Effector CD4-positive, alpha-beta T cell (primary cell): Measurements from ENCODE around the gene CSH2.
A peak's percentile ranks its signal among the peaks of the same experiment; 100 is the strongest.
"Not testable (repeated sequence)": the region's sequence is repeated elsewhere in the genome, so short reads cannot be mapped to it uniquely, and the experiment has no call there.

ENCODE experiments used
- DNase-seq: peaks from one replicate; pipeline ENCODE4 v3.0.0-alpha.2; 2020

CSH2 gene

DNA sequence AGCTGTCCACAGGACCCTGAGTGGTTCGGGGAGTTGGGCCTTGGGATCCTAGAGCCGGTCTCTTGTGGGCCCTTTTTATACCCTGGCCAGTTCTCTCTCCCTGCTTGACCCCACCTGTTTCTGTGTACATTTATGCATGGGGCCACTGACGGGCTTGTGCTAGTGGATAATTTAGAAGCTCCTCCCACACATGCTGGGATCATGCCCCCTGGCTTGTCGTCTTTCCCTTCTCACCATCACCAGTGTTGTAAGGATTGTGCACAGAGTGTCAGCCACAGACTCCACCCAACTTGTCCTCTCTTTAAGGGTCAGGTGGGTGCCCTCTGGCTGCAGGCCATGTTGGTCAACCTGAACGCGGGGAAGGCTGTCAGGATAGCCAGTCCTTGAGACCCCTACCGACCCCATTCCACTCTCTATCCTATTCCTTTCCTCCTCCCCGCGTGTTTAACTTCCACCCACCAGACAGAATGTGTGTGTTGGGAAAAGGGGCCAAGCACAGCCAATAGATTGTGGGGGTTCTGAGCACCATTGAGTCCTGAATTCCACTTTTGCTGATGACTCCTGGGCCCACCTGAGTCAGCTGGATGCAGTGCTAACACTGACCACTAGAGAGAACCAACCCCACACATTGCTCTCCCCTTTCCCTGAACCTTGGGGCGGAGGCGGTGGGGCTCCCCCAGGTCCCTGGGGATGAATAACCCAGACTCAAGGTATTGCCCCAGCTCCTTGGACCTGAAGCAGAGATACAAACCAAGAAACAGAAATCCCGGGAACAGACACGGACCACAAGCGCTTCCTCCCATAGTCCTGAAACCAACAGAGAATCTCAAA is 23.3 kb upstream of the CSH2 start, which contains the start of gene CSH1:
TSS of gene CSH1 (minus strand) at position 51 of the 831 bp plus-strand sequence. CDS start 63 bp downstream, outside the sequence.
- DNase-seq: not testable (repeated sequence)

DNA sequence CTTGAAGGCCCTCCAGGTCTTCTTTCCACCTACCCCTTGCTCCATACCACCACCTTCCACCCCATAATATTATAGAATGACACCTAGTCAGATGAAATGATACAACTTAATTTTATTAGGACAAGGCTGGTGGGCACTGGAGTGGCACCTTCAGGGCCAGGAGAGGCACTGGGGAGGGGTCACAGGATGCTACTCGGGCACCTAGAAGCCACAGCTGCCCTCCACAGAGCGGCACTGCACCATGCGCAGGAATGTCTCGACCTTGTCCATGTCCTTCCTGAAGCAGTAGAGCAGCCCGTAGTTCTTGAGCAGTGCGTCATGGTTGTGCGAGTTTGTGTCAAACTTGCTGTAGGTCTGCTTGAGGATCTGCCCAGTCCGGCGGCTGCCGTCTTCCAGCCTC is 21.3 kb upstream of the CSH2 start:
- DNase-seq: not testable (repeated sequence)

DNA sequence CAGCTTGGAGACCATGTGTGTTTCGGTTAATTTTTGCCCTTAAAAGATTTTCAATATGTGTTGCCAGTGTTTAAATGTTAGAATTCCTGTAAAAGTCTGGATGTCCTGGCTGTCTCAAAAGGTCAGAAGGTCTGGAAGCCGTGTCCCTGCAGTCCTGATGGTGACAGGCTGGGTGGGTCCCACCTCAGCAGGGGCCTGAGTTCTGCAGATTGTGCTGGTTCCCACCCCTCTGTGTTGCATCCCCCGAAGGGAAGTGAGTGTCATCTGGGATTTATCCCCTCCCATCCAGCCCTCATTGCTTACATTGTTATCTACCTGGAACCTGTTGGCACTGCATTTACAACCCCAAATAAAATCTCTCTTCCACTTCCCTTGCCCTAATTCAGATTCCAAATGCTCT is 20.5 kb upstream of the CSH2 start:
- not testable (repeated sequence) for DNase-seq

DNA sequence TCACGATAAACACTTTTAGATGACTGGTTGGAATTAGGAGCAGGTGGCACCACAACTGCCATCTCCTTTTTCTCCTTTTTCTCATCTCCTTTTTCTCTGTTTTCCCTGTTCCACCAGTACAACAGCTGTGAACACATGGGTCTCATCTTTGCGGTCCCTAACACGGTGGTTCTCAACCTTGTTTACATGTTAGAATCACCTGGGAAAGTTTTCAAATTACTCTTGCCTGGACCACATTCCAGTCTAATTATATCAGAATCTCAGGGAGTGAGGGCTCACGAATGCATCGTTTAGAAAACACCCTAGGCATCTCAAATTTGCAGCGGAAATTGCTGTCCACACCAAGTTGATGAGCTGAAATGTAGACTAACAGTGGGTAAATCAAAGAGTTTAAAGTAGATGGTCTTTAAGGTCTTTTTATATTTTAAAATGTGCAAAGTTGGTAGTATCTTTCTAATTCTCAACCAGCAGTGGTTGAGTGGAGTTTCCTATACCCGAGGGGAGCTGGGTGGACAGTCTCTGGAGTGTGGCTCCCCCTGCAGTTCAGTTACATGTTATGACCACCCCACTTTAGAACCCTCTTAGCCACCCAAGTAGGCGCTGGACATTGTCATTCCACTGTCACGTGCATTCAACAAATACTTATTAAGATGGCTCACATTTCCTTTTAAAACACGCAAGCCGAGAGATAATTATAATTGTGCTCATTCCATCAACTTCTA is 19.0 kb upstream of the CSH2 start:
- DNase-seq: not testable (repeated sequence)

DNA sequence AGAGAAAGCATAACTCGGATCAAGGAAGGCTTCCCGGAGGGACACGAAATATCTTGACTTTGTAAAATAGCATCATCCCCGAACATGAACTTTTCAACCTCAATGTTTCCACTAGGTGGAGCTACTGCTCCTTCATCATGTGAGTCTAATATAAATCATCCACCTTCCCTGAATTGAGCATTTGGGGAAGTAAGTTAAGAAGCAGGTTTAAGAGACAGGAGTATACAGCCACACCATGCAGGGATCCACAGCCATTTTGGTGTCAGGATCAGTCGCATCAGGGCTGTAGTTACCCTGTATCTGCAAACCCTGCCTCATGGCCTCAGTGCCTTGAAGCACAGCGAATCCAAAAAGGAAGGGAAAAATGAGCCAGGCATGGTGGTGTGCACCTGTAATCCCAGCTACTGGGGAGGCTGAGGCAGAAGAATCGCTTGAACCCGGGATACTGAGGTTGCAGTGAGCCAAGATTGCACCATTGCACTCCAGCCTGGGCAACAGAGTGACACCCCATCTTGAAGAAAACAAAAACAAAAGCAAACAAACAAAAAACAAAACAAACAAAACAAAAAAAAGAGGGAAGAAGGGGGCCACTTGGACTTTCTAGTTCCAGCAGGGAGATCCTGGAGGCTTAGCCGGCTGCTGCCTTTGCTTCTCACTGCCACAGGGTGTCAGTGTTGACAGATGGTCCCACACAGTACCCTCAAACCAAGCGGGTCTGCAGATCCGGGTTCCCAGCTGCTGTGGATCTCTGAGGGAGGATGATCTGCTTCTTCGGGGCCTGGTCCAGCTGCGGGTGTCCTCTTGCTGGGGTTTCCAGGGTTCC is 15.8 kb upstream of the CSH2 start:
- DNase-seq: not testable (repeated sequence)

DNA sequence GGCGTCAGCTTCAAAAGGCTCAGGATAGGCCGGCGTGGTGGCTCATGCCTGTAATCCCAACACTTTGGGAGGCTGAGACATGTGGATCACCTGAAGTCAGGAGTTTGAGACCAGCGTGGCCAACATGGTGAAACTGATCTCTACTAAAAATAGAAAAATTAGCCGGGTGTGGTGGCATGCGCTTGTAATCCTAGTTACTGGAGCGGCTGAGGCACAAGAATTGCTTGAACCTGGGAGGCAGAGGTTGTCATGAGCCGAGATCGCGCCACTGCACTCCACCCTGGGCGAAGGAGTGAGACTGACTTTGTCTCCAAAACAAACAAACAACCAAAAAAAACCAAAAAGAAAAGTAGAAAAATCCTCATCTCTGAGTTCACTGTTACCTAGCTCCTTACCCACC is 11.6 kb upstream of the CSH2 start:
- DNase-seq: not testable (repeated sequence)

DNA sequence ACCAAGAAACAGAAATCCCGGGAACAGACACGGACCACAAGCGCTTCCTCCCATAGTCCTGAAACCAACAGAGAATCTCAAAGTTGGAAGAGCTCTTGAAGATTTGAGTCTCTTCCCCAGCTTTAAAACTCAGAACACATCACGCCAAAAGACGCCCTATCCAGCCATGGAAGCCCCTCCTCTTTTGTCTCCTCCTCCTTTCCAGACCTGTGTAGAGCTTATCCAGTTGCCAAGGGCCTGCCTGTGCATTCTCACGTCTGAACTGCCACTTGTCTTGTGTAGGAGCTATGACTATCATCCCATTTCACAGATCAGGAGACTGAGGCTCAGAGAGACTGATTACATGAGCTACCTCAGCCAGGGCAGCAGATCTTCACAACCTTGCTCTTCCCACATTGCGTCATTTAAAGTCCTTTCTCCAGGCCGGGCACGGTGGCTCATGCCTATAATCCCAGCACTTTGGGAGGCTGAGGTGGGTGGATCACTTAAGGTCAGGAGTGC is 9.2 kb upstream of the CSH2 start:
- DNase-seq: not testable (repeated sequence)

DNA sequence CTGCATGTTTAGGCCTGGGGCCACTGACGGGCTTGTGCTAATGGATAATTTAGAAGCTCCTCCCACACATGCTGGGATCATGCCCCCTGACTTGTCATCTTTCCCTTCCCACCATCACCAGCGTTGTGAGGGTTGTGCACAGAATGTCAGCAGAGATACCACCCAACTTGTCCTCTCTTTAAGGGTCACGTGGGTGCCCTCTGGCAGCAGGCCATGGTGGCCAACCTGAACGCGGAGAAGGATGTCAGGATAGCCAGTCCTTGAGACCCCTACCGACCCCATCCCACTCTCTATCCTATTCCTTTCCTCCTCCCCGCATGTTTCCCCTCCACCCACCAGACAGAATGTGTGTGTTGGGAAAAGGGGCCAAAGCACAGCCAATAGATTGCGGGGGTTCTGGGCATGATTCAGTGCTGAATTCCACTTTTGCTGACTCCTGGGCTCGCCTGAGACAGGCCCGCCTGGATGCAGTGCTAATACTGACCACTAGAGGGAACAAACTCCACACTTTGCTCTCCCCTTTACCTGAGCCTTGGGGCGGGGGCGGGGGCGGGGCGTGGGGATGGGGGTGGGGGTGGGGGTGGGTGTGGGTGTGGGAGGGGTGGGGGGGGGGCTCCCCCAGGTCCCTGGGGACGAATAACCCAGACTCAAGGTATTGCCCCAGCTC is 8.6 kb upstream of the CSH2 start, which contains the start of gene GH2:
TSS of gene GH2 (minus strand) at position 10 of the 667 bp plus-strand sequence. CDS start 143 bp downstream, outside the sequence.
- peak; percentile 47 for DNase-seq

DNA sequence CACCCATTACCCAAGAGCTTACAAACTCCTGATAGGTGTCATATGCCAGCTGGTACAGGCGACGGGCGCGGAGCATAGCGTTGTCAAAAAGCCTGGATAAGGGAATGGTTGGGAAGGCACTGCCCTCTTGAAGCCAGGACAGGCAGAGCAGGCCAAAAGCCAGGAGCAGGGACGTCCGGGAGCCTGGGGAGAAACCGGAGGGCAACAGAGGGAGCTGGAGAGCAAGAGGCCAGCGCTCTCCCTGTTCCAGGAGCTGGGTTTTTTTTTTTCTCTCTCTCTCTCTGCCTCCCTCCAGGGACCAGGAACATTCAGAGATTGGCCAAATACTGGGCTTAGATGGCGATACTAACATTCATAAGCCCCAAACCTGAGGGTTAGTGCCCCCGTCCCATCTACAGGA is 7.9 kb upstream of the CSH2 start:
- not testable (repeated sequence) for DNase-seq

DNA sequence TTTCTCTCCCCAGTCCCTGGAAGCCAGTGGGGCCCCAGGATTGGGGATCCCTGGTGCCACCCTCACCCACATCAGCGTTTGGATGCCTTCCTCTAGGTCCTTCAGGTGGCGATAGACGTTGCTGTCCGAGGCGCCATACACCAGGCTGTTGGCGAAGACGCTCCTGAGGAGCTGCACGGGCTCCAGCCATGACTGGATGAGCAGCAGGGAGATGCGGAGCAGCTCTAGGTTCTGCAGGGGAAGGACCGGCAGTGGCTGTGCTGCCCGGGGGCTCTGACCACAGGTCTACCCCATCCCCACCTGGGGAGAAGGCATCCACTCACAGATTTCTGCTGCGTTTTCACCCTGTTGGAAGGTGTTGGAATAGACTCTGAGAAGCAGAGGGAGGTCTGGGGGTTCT is 7.2 kb upstream of the CSH2 start:
- DNase-seq: no peak

DNA sequence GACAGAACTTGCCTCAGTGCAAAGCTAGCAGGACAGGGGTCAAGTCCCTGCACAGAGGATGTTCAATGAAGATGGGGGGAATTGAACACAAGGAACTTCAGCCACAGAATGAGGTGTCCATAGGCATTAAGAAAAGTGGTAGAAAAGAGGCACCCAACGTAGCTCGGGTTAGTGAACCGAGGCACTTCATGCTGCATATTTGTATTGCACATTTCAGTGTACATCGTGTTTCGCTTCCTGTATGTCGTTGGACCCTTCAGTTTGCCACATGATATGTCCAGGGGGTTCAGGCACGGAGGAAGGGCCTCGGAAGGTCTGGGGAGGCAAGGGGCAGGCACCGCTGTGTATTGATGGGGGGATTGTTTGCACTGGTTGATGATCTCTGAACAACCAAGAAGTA is 4.9 kb upstream of the CSH2 start:
- not testable (repeated sequence) for DNase-seq

DNA sequence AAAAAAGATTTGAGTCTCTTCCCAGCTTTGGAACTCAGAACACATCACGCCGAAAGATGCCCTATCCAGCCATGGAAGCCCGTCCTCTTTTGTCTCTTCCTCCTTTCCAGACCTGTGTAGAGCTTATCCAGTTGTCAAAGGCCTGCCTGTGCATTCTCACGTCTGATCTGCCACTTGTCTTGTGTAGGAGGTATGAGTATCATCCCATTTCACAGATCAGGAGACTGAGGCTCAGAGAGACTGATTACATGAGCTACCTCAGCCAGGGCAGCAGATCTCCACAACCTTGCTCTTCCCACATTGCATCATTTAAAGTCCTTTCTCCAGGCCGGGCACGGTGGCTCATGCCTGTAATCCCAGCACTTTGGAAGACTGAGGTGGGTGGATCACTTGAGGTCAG is 1.2 kb upstream of the CSH2 start:
- DNase-seq: not testable (repeated sequence)

DNA sequence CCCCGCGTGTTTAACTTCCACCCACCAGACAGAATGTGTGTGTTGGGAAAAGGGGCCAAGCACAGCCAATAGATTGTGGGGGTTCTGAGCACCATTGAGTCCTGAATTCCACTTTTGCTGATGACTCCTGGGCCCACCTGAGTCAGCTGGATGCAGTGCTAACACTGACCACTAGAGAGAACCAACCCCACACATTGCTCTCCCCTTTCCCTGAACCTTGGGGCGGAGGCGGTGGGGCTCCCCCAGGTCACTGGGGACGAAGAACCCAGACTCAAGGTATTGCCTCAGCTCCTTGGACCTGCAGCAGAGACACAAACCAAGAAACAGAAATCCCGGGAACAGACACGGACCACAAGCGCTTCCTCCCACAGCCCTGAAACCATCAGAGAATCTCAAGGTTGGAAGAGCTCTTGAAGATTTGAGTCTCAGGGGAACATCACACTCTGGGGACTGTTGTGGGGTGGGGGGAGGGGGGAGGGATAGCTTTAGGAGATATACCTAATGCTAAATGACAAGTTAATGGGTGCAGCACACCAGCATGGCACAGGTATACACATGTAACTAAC is 667 bp upstream of the CSH2 start:
- not testable (repeated sequence) for DNase-seq

DNA sequence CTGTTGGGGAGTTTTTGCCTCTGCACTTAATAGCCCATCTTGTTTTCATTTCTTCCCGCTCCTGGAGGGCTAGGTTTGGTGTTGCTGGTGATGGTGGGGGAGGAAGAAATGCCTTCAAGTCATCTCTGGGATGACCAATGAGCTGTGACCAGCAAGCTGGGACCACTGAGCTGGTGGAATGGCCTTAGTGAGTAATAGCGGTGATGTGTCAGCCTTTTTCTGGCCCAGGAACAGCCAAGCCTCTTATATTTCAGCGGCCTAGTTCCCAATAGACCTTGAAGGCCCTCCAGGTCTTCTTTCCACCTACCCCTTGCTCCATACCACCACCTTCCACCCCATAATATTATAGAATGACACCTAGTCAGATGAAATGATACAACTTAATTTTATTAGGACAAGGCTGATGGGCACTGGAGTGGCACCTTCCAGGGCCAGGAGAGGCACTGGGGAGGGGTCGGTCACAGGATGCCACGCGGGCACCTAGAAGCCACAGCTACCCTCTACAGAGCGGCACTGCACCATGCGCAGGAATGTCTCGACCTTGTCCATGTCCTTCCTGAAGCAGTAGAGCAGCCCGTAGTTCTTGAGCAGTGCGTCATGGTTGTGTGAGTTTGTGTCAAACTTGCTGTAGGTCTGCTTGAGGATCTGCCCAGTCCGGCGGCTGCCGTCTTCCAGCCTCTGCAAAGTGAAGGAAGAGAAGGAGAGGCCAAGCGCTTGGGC is 1.7 kb downstream of the CSH2 start:
- DNase-seq: not testable (repeated sequence)

DNA sequence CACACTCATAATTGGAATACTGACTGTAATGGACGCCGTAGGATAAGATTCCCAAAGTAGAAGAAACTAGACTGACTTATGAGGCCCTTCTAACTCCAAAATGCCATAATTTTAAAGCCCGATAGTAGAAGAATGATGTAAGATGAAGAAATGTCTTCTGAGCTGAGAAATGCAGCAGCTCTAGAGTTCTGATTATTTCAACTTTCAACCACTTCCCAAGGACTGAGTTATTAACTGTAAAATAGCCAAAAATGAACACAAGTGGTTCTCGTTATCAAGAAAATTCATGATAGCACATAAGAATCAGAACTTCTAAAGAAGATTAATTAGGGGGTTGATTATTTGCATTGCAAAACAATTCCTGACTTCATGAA is 3.2 kb downstream of the CSH2 start:
- DNase-seq: not testable (repeated sequence)

DNA sequence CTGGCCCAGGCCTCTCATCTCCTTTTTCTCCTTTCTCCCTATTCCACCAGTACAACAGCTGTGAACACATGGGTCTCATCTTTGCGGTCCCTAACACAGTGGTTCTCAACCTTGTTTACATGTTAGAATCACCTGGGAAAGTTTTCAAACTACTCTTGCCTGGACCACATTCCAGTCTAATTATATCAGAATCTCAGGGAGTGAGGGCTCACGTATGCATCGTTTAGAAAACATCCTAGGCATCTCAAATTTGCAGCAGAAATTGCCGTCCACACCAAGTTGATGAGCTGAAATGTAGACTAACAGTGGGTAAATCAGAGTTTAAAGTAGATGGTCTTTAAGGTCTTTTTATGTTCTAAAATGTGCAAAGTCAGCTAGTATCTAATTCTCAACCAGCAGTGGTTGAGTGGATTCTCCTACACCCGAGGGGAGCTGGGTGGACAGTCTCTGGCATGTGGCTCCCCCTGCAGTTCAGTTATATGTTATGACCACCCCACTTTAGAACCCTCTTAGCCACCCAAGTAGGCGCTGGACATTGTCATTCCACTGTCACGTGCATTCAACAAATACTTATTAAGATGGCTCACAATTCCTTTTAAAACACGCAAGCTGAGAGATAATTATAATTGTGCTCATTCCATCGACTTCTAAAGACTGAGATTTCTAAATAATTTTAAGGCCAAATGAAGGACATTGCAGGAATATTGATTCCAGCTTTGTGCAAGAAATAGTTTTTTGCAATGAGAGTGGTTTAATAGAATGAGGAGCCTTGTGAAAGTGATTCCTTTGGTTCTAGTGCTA is 3.8 kb downstream of the CSH2 start:
- not testable (repeated sequence) for DNase-seq

DNA sequence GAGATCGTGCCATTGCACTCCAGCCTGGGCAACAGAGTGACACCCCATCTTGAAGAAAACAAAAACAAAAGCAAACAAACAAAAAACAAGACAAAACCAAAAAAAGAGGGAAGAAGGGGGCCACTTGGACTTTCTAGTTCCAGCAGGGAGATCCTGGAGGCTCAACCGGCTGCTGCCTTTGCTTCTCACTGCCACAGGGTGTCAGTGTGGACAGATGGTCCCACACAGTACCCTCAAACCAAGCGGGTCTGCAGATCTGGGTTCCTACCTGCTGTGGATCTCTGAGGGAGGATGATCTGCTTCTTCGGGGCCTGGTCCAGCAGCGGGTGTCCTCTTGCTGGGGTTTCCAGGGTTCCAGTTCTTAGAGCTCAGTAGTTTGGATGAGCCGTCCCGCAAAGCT is 6.9 kb downstream of the CSH2 start:
- not testable (repeated sequence) for DNase-seq

DNA sequence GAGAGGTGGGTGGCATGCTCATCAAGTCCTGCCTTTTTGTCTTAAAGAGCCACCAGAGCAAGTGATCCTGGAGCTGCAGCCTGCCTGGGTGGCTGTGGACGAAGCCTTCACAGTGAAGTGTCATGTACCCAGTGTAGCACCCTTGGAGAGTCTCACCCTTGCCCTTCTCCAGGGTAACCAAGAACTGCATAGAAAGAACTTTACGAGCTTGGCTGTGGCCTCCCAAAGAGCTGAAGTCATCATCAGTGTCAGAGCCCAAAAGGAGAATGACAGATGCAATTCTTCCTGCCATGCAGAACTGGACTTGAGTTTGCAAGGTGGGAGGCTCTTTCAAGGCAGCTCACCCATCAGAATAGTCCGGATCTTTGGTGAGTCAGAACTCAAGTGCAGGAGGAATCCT is 14.2 kb downstream of the CSH2 start:
- DNase-seq: no peak

DNA sequence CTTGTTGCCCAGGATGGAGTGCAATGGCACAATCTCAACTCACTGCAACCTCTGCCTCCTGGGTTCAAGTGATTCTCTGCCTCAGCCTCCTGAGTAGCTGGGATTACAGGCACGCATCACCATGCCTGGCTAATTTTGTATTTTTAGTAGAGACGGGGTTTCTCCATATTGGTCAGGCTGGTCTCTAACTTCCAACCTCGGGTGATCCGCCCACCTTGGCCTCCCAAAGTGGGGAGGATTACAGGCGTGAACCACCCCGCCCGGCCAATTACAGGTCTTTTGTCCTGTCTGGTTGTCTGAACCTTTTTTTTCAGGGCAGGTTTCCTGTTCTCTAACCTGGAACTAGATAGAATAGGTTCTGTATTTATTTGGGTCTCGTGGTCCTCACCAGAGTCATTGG is 17.1 kb downstream of the CSH2 start:
- DNase-seq: not testable (repeated sequence)

DNA sequence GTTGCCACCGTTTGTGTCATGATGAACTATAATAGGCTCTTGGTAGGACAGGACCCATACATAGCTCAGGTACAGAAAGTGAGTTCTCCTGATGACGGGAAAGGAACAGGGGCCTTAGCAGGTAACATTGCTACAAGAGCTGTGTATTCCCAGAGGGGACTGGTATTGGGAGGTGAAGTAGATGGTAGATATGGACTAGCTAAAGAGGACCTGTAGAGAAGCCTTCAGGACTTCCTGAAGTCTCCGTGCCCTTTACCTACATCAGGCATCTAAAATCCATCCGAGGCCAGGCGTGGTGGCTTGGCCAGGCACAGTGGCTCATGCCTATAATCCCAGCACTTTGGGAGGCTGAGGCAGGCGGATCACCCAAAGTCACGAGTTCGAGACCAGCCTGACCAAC is 18.3 kb downstream of the CSH2 start:
- DNase-seq: no peak
